BLaER1 treated with 17β-estradiol and CSF1 and Interleukin-3, amounts not matched to agents 10 nM and 100 nM (cell line): ENCODE results near the gene TRPM3.

Experiments used
- H3K27ac ChIP-seq, 11 experiments: shearing (Covaris generic); formaldehyde crosslinking; 2 replicates each; pipeline ENCODE4 v1.8.1; 2022
- H3K27me3 ChIP-seq, 11 experiments: shearing (Covaris generic); formaldehyde crosslinking; 2 replicates each; pipeline ENCODE4 v1.8.1; 2022
- H3K36me3 ChIP-seq, 11 experiments: shearing (Covaris generic); formaldehyde crosslinking; 2 replicates each; pipeline ENCODE4 v1.8.1; 2022
- H3K4me1 ChIP-seq, 10 experiments: shearing (Covaris generic); formaldehyde crosslinking; 2 replicates each; pipeline ENCODE4 v1.8.1; 2022
- H3K4me2 ChIP-seq, 11 experiments: shearing (Covaris generic); formaldehyde crosslinking; 2 replicates each; pipeline ENCODE4 v1.8.1; 2022
- H3K4me3 ChIP-seq, 10 experiments: shearing (Covaris generic); formaldehyde crosslinking; 2 replicates each; pipeline ENCODE4 v1.8.1; 2022
- H3K9ac ChIP-seq, 11 experiments: shearing (Covaris generic); formaldehyde crosslinking; 2 replicates each; pipeline ENCODE4 v1.8.1; 2022
- H3K9me3 ChIP-seq, 11 experiments: shearing (Covaris generic); formaldehyde crosslinking; replicated peaks in 1 of 11; 2 replicates each; pipeline ENCODE4 v1.8.1; 2022
- H4K20me1 ChIP-seq, 11 experiments: shearing (Covaris generic); formaldehyde crosslinking; 2 replicates each; pipeline ENCODE4 v1.8.1; 2022
- Cebpa-rat ChIP-seq, 11 experiments: shearing (Covaris generic); IDR thresholded peaks; 2 replicates each; pipeline ENCODE4 v1.8.1; 2022

The TRPM3 gene

GRCh38 chr9:71073494-71073893, 47.9 kb downstream of the TRPM3 start:
- Histone ChIP-seq H3K4me3 (no peak overlapping the region), H3K27me3 (no peaks in the 10 kb centered on the region), H4K20me1 (no peaks in the 10 kb centered on the region), H3K9ac (no peak overlapping the region), H3K4me1 (no peaks in the 10 kb centered on the region), H3K27ac (no peak overlapping the region), H3K36me3 (no peaks in the 10 kb centered on the region), H3K9me3 (no peaks in the 10 kb centered on the region), H3K4me2 (no peak overlapping the region)
- peak in 2 of 11 experiments; percentile 59 to 73; a peak in 5 of 22 replicates for TF ChIP-seq Cebpa-rat (IDR thresholded peaks at IDR 0.05)

GRCh38 chr9:71072587-71072986, 48.8 kb downstream of the TRPM3 start:
- H3K9me3 ChIP-seq = no peaks in the 10 kb centered on the region
- H3K4me1 ChIP-seq = no peaks in the 10 kb centered on the region
- no peaks in the 10 kb centered on the region for H3K36me3 ChIP-seq
- H4K20me1 ChIP-seq = no peaks in the 10 kb centered on the region
- no peak for TF ChIP-seq Cebpa-rat (IDR thresholded peaks at IDR 0.05)
- no peak overlapping the region for H3K4me3 ChIP-seq
- H3K4me2 ChIP-seq = no peak overlapping the region
- no peak overlapping the region for H3K27ac ChIP-seq
- H3K27me3 ChIP-seq = no peaks in the 10 kb centered on the region
- no peak overlapping the region for H3K9ac ChIP-seq

GRCh38 chr9:71071633-71072032, 49.8 kb downstream of the TRPM3 start:
- H4K20me1 ChIP-seq = no peaks in the 10 kb centered on the region
- no peaks in the 10 kb centered on the region for H3K27me3 ChIP-seq
- no peak overlapping the region for H3K4me2 ChIP-seq
- no peak overlapping the region for H3K9ac ChIP-seq
- H3K9me3 ChIP-seq = no peaks in the 10 kb centered on the region
- H3K27ac ChIP-seq = no peak overlapping the region
- H3K36me3 ChIP-seq = no peaks in the 10 kb centered on the region
- H3K4me1 ChIP-seq = no peaks in the 10 kb centered on the region
- no peak for TF ChIP-seq Cebpa-rat (IDR thresholded peaks at IDR 0.05)
- no peak overlapping the region for H3K4me3 ChIP-seq

GRCh38 chr9:71058660-71059059, 62.8 kb downstream of the TRPM3 start:
- H4K20me1 ChIP-seq = no peaks in the 10 kb centered on the region
- H3K4me3 ChIP-seq = no peak overlapping the region
- no peaks in the 10 kb centered on the region for H3K36me3 ChIP-seq
- H3K9me3 ChIP-seq = 0 out of 22 replicates have a peak, but pooled peaks cover 0 to 6% (median 0%) of the 10 kb centered on the region in 11 experiments
- H3K9ac ChIP-seq = no peak overlapping the region
- H3K4me1 ChIP-seq = no peaks in the 10 kb centered on the region
- no peak overlapping the region for H3K4me2 ChIP-seq
- TF ChIP-seq Cebpa-rat (IDR thresholded peaks at IDR 0.05) = no peak
- no peaks in the 10 kb centered on the region for H3K27me3 ChIP-seq
- no peak overlapping the region for H3K27ac ChIP-seq

GRCh38 chr9:71052287-71052686, 69.1 kb downstream of the TRPM3 start:
- H3K4me3 ChIP-seq = no peak overlapping the region
- H3K36me3 ChIP-seq = no peaks in the 10 kb centered on the region
- no peaks in the 10 kb centered on the region for H3K9me3 ChIP-seq
- H3K9ac ChIP-seq = no peak overlapping the region
- no peaks in the 10 kb centered on the region for H4K20me1 ChIP-seq
- no peak overlapping the region for H3K4me2 ChIP-seq
- H3K27ac ChIP-seq = no peak overlapping the region
- H3K4me1 ChIP-seq = no peaks in the 10 kb centered on the region
- no peaks in the 10 kb centered on the region for H3K27me3 ChIP-seq
- TF ChIP-seq Cebpa-rat (IDR thresholded peaks at IDR 0.05) = no peak

- no peak overlapping the region for H3K4me3 ChIP-seq
Observed at GRCh38 chr9:71048280-71048679, 73.1 kb downstream of the TRPM3 start.

GRCh38 chr9:71042448-71042990, 78.9 kb downstream of the TRPM3 start:
- Histone ChIP-seq H3K4me2 (no peak overlapping the region), H3K27ac (no peak overlapping the region), H3K4me3 (no peak overlapping the region), H3K27me3 (no peaks in the 10 kb centered on the region), H3K9ac (no peak overlapping the region), H3K9me3 (no peaks in the 10 kb centered on the region), H3K4me1 (no peaks in the 10 kb centered on the region), H3K36me3 (no peaks in the 10 kb centered on the region), H4K20me1 (no peaks in the 10 kb centered on the region)
- no peak for TF ChIP-seq Cebpa-rat (IDR thresholded peaks at IDR 0.05)

More at GRCh38 chr9:71048280-71048679, 73.1 kb downstream of the TRPM3 start:
- Histone ChIP-seq H3K4me1 (no peaks in the 10 kb centered on the region), H3K36me3 (no peaks in the 10 kb centered on the region), H4K20me1 (no peaks in the 10 kb centered on the region), H3K27me3 (no peaks in the 10 kb centered on the region), H3K27ac (no peak overlapping the region), H3K9me3 (no peaks in the 10 kb centered on the region), H3K9ac (no peak overlapping the region), H3K4me2 (no peak overlapping the region)
- no peak for TF ChIP-seq Cebpa-rat (IDR thresholded peaks at IDR 0.05)

GRCh38 chr9:71037521-71037920, 83.9 kb downstream of the TRPM3 start:
- Histone ChIP-seq H3K36me3 (no peaks in the 10 kb centered on the region), H3K27ac (no peak overlapping the region)
- no peak for TF ChIP-seq Cebpa-rat (IDR thresholded peaks at IDR 0.05)

GRCh38 chr9:71036501-71036900, 84.9 kb downstream of the TRPM3 start:
- Histone ChIP-seq H3K9me3 (no peaks in the 10 kb centered on the region), H3K27ac (no peak overlapping the region), H3K4me3 (no peak overlapping the region), H3K27me3 (no peaks in the 10 kb centered on the region), H3K4me1 (no peaks in the 10 kb centered on the region), H3K9ac (no peak overlapping the region), H3K4me2 (no peak overlapping the region), H4K20me1 (no peaks in the 10 kb centered on the region), H3K36me3 (no peaks in the 10 kb centered on the region)
- no peak for TF ChIP-seq Cebpa-rat (IDR thresholded peaks at IDR 0.05)

More at GRCh38 chr9:71037521-71037920, 83.9 kb downstream of the TRPM3 start:
- H3K4me2 ChIP-seq = no peak overlapping the region
- no peaks in the 10 kb centered on the region for H3K4me1 ChIP-seq
- H3K27me3 ChIP-seq = no peaks in the 10 kb centered on the region
- H3K9me3 ChIP-seq = no peaks in the 10 kb centered on the region
- no peak overlapping the region for H3K9ac ChIP-seq
- H3K4me3 ChIP-seq = no peak overlapping the region
- no peaks in the 10 kb centered on the region for H4K20me1 ChIP-seq

GRCh38 chr9:71032779-71033178, 88.6 kb downstream of the TRPM3 start:
- no peaks in the 10 kb centered on the region for H3K4me1 ChIP-seq
- H3K9ac ChIP-seq = no peak overlapping the region
- no peaks in the 10 kb centered on the region for H3K27me3 ChIP-seq
- H3K4me2 ChIP-seq = no peak overlapping the region
- no peak overlapping the region for H3K27ac ChIP-seq
- no peak for TF ChIP-seq Cebpa-rat (IDR thresholded peaks at IDR 0.05)
- no peak overlapping the region for H3K4me3 ChIP-seq
- H3K9me3 ChIP-seq = no peaks in the 10 kb centered on the region
- H3K36me3 ChIP-seq = no peaks in the 10 kb centered on the region
- H4K20me1 ChIP-seq = no peaks in the 10 kb centered on the region
